ENCODE data around the gene POLR2C. TPM values are rescaled to one million over a fixed set of nuclear protein-coding genes. Genes with fewer than 3 reads are reported as not detected.

Gene POLR2C
- total RNA-seq, 1 donor from 2014 or later, result 58.0 TPM

DNA sequence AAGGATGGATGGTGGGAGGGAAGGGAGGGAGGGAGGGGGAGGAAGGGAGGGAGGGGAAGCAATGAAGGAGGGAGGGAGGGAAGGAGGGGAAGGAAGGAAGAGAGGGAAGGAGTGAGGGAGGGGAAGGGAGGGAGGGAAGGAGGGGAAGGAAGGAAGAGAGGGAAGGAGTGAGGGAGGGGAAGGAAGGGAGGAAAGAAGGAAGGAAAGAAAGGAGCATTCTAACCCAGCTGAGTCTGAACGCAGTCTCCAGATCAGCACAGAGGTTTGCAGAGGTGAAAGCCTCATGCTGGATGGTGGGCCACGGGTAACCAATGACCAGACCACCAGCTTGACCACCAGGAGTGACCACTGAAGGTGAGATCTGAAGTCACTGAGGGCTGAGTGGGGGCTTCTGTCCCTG lies 39.3 kb upstream of the POLR2C start:
- H3K4me1 Mint-ChIP-seq (ENCODE audit: low read depth, unreplicated experiment), result peaks cover 2% of the 10 kb centered on the region
- H3K27me3 ChIP-seq (ENCODE audit: insufficient read depth, low read length), result no peaks in the 10 kb centered on the region
- peaks cover 5% of the 10 kb centered on the region for H3K4me1 ChIP-seq (ENCODE audit: insufficient read depth, low read length)
- H3K27me3 Mint-ChIP-seq (ENCODE audit: low read depth, unreplicated experiment), result no peaks in the 10 kb centered on the region
- no peak overlapping the region for H3K4me3 Mint-ChIP-seq (ENCODE audit: unreplicated experiment)
- H4K20me1 ChIP-seq (ENCODE audit: insufficient read depth, low read length), result no peaks in the 10 kb centered on the region
- DNase-seq (ENCODE audit: low read depth), result no peak
- no peak for FAIRE-seq
- H3K27ac ChIP-seq (ENCODE audit: low read depth, low read length), result no peak overlapping the region
- no peak overlapping the region for H3K27ac Mint-ChIP-seq (ENCODE audit: unreplicated experiment)
- no peaks in the 10 kb centered on the region for H3K79me2 ChIP-seq (ENCODE audit: insufficient read depth, low read length)
- no peaks in the 10 kb centered on the region for H3K36me3 Mint-ChIP-seq (ENCODE audit: low read depth, unreplicated experiment)
- H3K9ac ChIP-seq (ENCODE audit: low read length), result no peak overlapping the region
- H2AFZ ChIP-seq (ENCODE audit: low read depth, low read length), result no peak overlapping the region
- H3K4me2 ChIP-seq (ENCODE audit: low read length), result no peak overlapping the region
- H3K4me3 ChIP-seq (ENCODE audit: insufficient read depth, low read depth, low read length), result no peak overlapping the region
- H3K9me3 Mint-ChIP-seq (ENCODE audit: unreplicated experiment), result no peaks in the 10 kb centered on the region
- peaks cover 6% of the 10 kb centered on the region for H3K36me3 ChIP-seq (ENCODE audit: insufficient read depth, low read length)
- no peaks in the 10 kb centered on the region for H3K9me3 ChIP-seq (ENCODE audit: insufficient read depth, low read depth, low read length)
- no peak for TF ChIP-seq EZH2 (IDR thresholded peaks at IDR 0.05; ENCODE audit: insufficient read depth, low read length)
- TF ChIP-seq, protein P1, sequence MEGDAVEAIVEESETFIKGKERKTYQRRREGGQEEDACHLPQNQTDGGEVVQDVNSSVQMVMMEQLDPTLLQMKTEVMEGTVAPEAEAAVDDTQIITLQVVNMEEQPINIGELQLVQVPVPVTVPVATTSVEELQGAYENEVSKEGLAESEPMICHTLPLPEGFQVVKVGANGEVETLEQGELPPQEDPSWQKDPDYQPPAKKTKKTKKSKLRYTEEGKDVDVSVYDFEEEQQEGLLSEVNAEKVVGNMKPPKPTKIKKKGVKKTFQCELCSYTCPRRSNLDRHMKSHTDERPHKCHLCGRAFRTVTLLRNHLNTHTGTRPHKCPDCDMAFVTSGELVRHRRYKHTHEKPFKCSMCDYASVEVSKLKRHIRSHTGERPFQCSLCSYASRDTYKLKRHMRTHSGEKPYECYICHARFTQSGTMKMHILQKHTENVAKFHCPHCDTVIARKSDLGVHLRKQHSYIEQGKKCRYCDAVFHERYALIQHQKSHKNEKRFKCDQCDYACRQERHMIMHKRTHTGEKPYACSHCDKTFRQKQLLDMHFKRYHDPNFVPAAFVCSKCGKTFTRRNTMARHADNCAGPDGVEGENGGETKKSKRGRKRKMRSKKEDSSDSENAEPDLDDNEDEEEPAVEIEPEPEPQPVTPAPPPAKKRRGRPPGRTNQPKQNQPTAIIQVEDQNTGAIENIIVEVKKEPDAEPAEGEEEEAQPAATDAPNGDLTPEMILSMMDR (IDR thresholded peaks at IDR 0.05; ENCODE audit: insufficient read depth, low read depth, low read length), result no peak

DNA sequence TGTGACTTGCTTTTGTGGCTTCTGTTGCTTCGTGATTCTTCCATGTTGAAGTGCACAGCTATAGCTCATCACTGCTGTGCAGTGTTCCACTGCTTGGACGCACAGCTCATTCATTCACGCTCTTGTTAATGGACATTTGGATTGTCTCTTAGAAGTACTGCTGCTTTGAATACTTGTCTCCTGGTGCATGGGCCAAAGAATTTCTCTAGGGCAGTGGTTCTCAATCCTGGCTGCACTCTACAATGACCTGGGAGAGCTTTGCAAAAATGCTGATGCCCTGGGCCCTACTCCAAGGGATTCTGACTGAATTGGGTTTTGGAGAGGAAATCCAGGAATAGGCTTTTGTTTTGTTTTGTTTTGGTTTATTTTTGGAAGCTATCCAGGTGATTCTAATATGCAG lies 37.9 kb upstream of the POLR2C start:
- no peaks in the 10 kb centered on the region for H3K9me3 Mint-ChIP-seq (ENCODE audit: unreplicated experiment)
- FAIRE-seq, result no peak

DNA sequence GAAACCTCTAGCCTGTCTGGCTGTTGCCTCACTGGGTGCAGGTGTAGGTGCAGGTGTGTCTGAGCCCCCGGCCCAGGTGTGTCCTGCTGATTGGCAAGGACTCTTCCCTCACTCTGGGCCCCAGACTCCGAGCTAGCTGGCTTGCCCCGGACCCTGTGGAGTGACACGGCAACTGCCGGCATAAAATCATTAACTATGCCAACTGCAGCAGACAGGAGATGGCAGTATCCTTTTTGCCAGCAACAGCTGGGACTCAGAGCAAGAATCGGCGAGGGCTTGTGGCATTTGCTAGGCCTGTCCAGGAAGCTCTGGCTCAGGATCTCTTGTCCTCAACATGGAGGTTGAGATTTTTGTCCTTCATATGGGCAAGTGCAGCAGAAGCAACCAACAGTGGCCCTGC lies 36.1 kb upstream of the POLR2C start:
- no peak overlapping the region for H3K4me3 Mint-ChIP-seq (ENCODE audit: unreplicated experiment)
- no peak for FAIRE-seq

More for the DNA sequence above, 37.9 kb upstream of the POLR2C start:
- no peak for TF ChIP-seq EZH2 (IDR thresholded peaks at IDR 0.05; ENCODE audit: insufficient read depth, low read length)
- TF ChIP-seq, protein P1 (IDR thresholded peaks at IDR 0.05; ENCODE audit: insufficient read depth, low read depth, low read length), result no peak
- Mint-ChIP-seq H3K27me3 (ENCODE audit: low read depth, unreplicated experiment) (no peaks in the 10 kb centered on the region), H3K4me3 (ENCODE audit: unreplicated experiment) (no peak overlapping the region), H3K4me1 (ENCODE audit: low read depth, unreplicated experiment) (no peaks in the 10 kb centered on the region), H3K36me3 (ENCODE audit: low read depth, unreplicated experiment) (no peaks in the 10 kb centered on the region), H3K27ac (ENCODE audit: unreplicated experiment) (no peak overlapping the region)
- no peak for DNase-seq (ENCODE audit: low read depth)
- Histone ChIP-seq H3K27me3 (ENCODE audit: insufficient read depth, low read length) (no peaks in the 10 kb centered on the region), H3K4me3 (ENCODE audit: insufficient read depth, low read depth, low read length) (no peak overlapping the region), H3K9me3 (ENCODE audit: insufficient read depth, low read depth, low read length) (no peaks in the 10 kb centered on the region), H3K4me2 (ENCODE audit: low read length) (no peak overlapping the region), H3K4me1 (ENCODE audit: insufficient read depth, low read length) (peaks cover 5% of the 10 kb centered on the region), H3K9ac (ENCODE audit: low read length) (no peak overlapping the region), H3K79me2 (ENCODE audit: insufficient read depth, low read length) (no peaks in the 10 kb centered on the region), H3K27ac (ENCODE audit: low read depth, low read length) (no peak overlapping the region), H3K36me3 (ENCODE audit: insufficient read depth, low read length) (peaks cover 11% of the 10 kb centered on the region), H2AFZ (ENCODE audit: low read depth, low read length) (no peak overlapping the region), H4K20me1 (ENCODE audit: insufficient read depth, low read length) (no peaks in the 10 kb centered on the region)

More for the DNA sequence above, 36.1 kb upstream of the POLR2C start:
- H2AFZ ChIP-seq (ENCODE audit: low read depth, low read length), result no peak overlapping the region
- H3K27ac ChIP-seq (ENCODE audit: low read depth, low read length), result no peak overlapping the region
- H3K9me3 ChIP-seq (ENCODE audit: insufficient read depth, low read depth, low read length), result no peaks in the 10 kb centered on the region
- DNase-seq (ENCODE audit: low read depth), result no peak
- no peaks in the 10 kb centered on the region for H3K4me1 Mint-ChIP-seq (ENCODE audit: low read depth, unreplicated experiment)
- peaks cover 26% of the 10 kb centered on the region for H3K36me3 ChIP-seq (ENCODE audit: insufficient read depth, low read length)
- no peak overlapping the region for H3K27ac Mint-ChIP-seq (ENCODE audit: unreplicated experiment)
- peaks cover 11% of the 10 kb centered on the region for H3K36me3 Mint-ChIP-seq (ENCODE audit: low read depth, unreplicated experiment)
- no peaks in the 10 kb centered on the region for H3K27me3 Mint-ChIP-seq (ENCODE audit: low read depth, unreplicated experiment)
- no peaks in the 10 kb centered on the region for H3K9me3 Mint-ChIP-seq (ENCODE audit: unreplicated experiment)
- H3K4me1 ChIP-seq (ENCODE audit: insufficient read depth, low read length), result peaks cover 5% of the 10 kb centered on the region
- H3K4me3 ChIP-seq (ENCODE audit: insufficient read depth, low read depth, low read length), result no peak overlapping the region
- H3K9ac ChIP-seq (ENCODE audit: low read length), result no peak overlapping the region
- H3K27me3 ChIP-seq (ENCODE audit: insufficient read depth, low read length), result no peaks in the 10 kb centered on the region
- H4K20me1 ChIP-seq (ENCODE audit: insufficient read depth, low read length), result no peaks in the 10 kb centered on the region
- H3K79me2 ChIP-seq (ENCODE audit: insufficient read depth, low read length), result no peaks in the 10 kb centered on the region
- no peak for TF ChIP-seq EZH2 (IDR thresholded peaks at IDR 0.05; ENCODE audit: insufficient read depth, low read length)
- TF ChIP-seq, protein P1 (IDR thresholded peaks at IDR 0.05; ENCODE audit: insufficient read depth, low read depth, low read length), result no peak
- H3K4me2 ChIP-seq (ENCODE audit: low read length), result no peak overlapping the region
